ENCODE measurements around the gene TET3. TPM values are rescaled to one million over a fixed set of nuclear protein-coding genes. Genes with fewer than 3 reads are reported as not detected.
A peak's percentile ranks its signal among the peaks of the same experiment; 100 is the strongest.

The TET3 gene
- total and polyA plus RNA-seq, 2 experiments from 2014 or later = 3.6 to 14.5 TPM

DNA sequence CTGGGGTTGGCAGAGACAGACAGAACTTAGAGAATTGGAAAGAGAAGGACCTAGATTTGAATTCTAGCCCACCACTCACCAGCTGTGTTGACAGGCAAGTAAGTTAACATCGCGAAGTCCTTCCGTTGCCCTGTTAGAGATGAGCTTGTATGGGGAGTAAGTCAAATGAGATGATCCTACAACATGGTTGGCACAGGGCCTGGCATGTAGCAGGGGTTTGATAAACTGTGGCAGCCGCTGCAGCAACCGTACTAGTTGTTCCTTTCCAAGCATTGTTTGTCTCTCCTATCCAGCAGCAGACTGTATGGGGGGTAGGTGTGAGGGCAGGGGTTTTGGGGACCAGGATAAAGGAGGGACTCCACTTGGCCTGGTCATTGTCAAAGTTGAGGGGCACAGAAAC is 16.0 kb downstream of the TET3 start:
- H3K4me2 ChIP-seq = peak overlapping the region; percentile 72
- H3K4me1 ChIP-seq (ENCODE audit: insufficient read depth) = peaks cover 48% of the 10 kb centered on the region
- H3K9me3 ChIP-seq (ENCODE audit: low read depth) = no peaks in the 10 kb centered on the region
- H3K79me2 ChIP-seq = peaks cover 84% of the 10 kb centered on the region
- peak overlapping the region; percentile 16 for H3K27ac ChIP-seq
- no peaks in the 10 kb centered on the region for H3K9me2 ChIP-seq (replicated peaks; ENCODE audit: insufficient read depth)
- no peak overlapping the region for H3K4me3 ChIP-seq
- WGBS (ENCODE audit: low lambda C conversion rate, missing lambda C conversion rate) = 72% methylated on average over 5 of the region's 5 CpGs
- H3K36me3 ChIP-seq (replicated peaks; ENCODE audit: insufficient read depth, low read depth) = no peaks in the 10 kb centered on the region
- no peaks in the 10 kb centered on the region for H3K27me3 ChIP-seq
- no peak overlapping the region for H2AFZ ChIP-seq
- no peak for DNase-seq (ENCODE audit: low spot score)
- H4K20me1 ChIP-seq (ENCODE audit: insufficient read depth, poor library complexity, severe bottlenecking) = peaks cover 81% of the 10 kb centered on the region
- TF ChIP-seq, protein P1, sequence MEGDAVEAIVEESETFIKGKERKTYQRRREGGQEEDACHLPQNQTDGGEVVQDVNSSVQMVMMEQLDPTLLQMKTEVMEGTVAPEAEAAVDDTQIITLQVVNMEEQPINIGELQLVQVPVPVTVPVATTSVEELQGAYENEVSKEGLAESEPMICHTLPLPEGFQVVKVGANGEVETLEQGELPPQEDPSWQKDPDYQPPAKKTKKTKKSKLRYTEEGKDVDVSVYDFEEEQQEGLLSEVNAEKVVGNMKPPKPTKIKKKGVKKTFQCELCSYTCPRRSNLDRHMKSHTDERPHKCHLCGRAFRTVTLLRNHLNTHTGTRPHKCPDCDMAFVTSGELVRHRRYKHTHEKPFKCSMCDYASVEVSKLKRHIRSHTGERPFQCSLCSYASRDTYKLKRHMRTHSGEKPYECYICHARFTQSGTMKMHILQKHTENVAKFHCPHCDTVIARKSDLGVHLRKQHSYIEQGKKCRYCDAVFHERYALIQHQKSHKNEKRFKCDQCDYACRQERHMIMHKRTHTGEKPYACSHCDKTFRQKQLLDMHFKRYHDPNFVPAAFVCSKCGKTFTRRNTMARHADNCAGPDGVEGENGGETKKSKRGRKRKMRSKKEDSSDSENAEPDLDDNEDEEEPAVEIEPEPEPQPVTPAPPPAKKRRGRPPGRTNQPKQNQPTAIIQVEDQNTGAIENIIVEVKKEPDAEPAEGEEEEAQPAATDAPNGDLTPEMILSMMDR (IDR thresholded peaks at IDR 0.05; ENCODE audit: poor library complexity) = no peak
- TF ChIP-seq EZH2 (IDR thresholded peaks at IDR 0.05; ENCODE audit: borderline replicate concordance) = no peak
- TF ChIP-seq EZH2phosphoT487 (IDR thresholded peaks at IDR 0.05; ENCODE audit: low read depth, severe bottlenecking, unreplicated experiment) = no peak

DNA sequence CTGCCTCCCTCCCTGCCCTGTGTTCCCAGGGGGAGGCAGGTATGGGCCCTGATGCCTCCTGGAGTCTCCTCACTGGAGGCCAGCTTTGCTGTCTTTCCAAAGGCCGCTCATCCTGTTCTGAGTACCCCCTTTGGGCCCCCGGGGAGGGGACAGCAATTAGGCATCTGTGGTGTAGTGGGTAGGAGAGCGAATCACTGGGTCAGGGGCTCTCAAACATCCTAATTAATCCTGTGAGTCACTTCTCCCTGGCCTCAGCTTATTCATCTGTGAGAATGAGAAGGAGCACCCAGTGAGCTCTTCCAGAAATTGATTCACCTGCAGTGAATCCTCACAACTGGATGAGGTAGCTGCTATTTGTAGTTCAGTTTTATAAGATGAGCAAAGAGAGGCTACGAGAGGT is 16.4 kb downstream of the TET3 start:
- Histone ChIP-seq H3K9me3 (ENCODE audit: low read depth) (no peaks in the 10 kb centered on the region), H2AFZ (no peak overlapping the region), H3K27ac (peak overlapping the region; percentile 16), H3K4me2 (peak overlapping the region; percentile 72), H3K79me2 (peaks cover 84% of the 10 kb centered on the region), H3K4me1 (ENCODE audit: insufficient read depth) (peaks cover 48% of the 10 kb centered on the region), H3K27me3 (no peaks in the 10 kb centered on the region), H4K20me1 (ENCODE audit: insufficient read depth, poor library complexity, severe bottlenecking) (peaks cover 86% of the 10 kb centered on the region), H3K36me3 (replicated peaks; ENCODE audit: insufficient read depth, low read depth) (no peaks in the 10 kb centered on the region), H3K4me3 (no peak overlapping the region), H3K9me2 (replicated peaks; ENCODE audit: insufficient read depth) (no peaks in the 10 kb centered on the region)
- TF ChIP-seq, protein P1 (IDR thresholded peaks at IDR 0.05; ENCODE audit: poor library complexity) = no peak
- no peak for TF ChIP-seq EZH2 (IDR thresholded peaks at IDR 0.05; ENCODE audit: borderline replicate concordance)
- TF ChIP-seq EZH2phosphoT487 (IDR thresholded peaks at IDR 0.05; ENCODE audit: low read depth, severe bottlenecking, unreplicated experiment) = no peak
- no peak for DNase-seq (ENCODE audit: low spot score)
- 81% methylated on average over 4 of the region's 4 CpGs for WGBS (ENCODE audit: low lambda C conversion rate, missing lambda C conversion rate)

DNA sequence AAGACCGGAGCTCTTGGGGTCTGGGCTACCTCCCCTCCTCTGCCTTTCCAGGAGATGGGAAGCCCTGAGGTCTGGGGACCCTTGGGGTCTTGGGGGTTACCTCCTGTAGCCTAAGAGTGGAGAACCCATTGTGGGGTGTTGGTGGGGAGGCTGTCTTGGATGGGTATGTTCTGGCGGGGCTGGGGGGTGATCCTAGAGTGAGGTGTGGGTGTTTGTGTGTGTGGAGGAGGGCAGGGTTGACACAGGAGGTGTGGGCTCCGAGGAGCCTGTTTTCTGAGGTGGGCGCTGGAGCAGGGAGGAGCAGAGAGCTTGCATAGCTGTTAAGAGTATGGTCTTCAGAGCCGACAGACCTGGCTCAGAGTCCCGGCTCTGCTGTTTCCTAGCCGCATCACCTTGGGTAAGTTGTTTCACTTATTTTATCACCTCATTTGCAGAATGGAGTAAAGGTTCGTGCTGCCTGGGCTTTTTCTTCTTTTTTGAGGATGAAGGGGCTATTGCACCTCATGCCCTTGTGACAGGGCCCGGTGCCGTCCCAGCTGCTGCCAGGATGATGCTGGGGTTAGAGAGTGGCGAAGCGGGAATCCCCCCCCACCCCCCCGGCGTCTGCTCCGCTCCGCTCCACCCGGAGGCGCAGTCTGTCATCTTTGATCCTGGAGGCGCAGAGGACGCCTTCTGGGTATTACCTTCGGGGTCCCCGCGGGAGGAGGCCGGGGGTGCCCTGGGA is 17.2 kb downstream of the TET3 start:
- H3K27me3 ChIP-seq = no peaks in the 10 kb centered on the region
- TF ChIP-seq EZH2 (IDR thresholded peaks at IDR 0.05; ENCODE audit: borderline replicate concordance) (no peak), EZH2phosphoT487 (IDR thresholded peaks at IDR 0.05; ENCODE audit: low read depth, severe bottlenecking, unreplicated experiment) (no peak)
- TF ChIP-seq, protein P1 (IDR thresholded peaks at IDR 0.05; ENCODE audit: poor library complexity) = peak; percentile 2
- H3K4me1 ChIP-seq (ENCODE audit: insufficient read depth) = peaks cover 48% of the 10 kb centered on the region
- H3K9me3 ChIP-seq (ENCODE audit: low read depth) = no peaks in the 10 kb centered on the region
- 18% methylated on average over 21 of the region's 24 CpGs for WGBS (ENCODE audit: low lambda C conversion rate, missing lambda C conversion rate)
- H3K4me3 ChIP-seq = peak overlapping the region; percentile 39
- peak overlapping the region; percentile 98 for H3K4me2 ChIP-seq
- H4K20me1 ChIP-seq (ENCODE audit: insufficient read depth, poor library complexity, severe bottlenecking) = peaks cover 93% of the 10 kb centered on the region
- H3K9me2 ChIP-seq (replicated peaks; ENCODE audit: insufficient read depth) = no peaks in the 10 kb centered on the region
- no peak overlapping the region for H3K27ac ChIP-seq
- H3K36me3 ChIP-seq (replicated peaks; ENCODE audit: insufficient read depth, low read depth) = no peaks in the 10 kb centered on the region
- no peak for DNase-seq (ENCODE audit: low spot score)
- H2AFZ ChIP-seq = no peak overlapping the region
- H3K79me2 ChIP-seq = peaks cover 84% of the 10 kb centered on the region
